GM23338 (cell line): ENCODE measurements around the gene VPS50. TPM values are rescaled to one million over a fixed set of nuclear protein-coding genes. Genes with fewer than 3 reads are reported as not detected.

Source experiments
- ATAC-seq: fragments of 200-7000 bp; cut with Tn5 transposase; 3 replicates; pipeline ENCODE4 v1.9.1; 2020
- DNase-seq: peaks from one replicate; pipeline ENCODE4 v3.0.0-alpha.2; 2015; ENCODE audit warnings: low spot score
- H2AFZ ChIP-seq: fragments of 200-600 bp; sonication (generic); 2 replicates; pipeline ENCODE4 v1.8.0; 2016; ENCODE audit warnings: antibody characterized with exemption, mild to moderate bottlenecking, moderate library complexity
- H3F3A ChIP-seq: fragments of 200-600 bp; sonication (generic); replicated peaks from 2 replicates; pipeline ENCODE4 v1.8.0; 2017; ENCODE audit warnings: antibody characterized with exemption, mixed run types, low read depth
- H3K27ac ChIP-seq: fragments of 200-600 bp; sonication (generic); 2 replicates; pipeline ENCODE4 v1.6.1; 2016; ENCODE audit warnings: low read depth
- H3K27me3 ChIP-seq: fragments of 200-600 bp; sonication (generic); 2 replicates; pipeline ENCODE4 v1.8.0; 2016; ENCODE audit warnings: mild to moderate bottlenecking, mixed run types, moderate library complexity; ENCODE audit not compliant: insufficient read depth
- H3K36me3 ChIP-seq: fragments of 200-600 bp; sonication (generic); 2 replicates; pipeline ENCODE4 v1.8.0; 2016; ENCODE audit warnings: mild to moderate bottlenecking; ENCODE audit not compliant: insufficient read depth
- H3K4me1 ChIP-seq: fragments of 200-600 bp; sonication (generic); 2 replicates; pipeline ENCODE4 v1.8.0; 2016; ENCODE audit warnings: mild to moderate bottlenecking, moderate library complexity; ENCODE audit not compliant: insufficient read depth
- H3K4me2 ChIP-seq: fragments of 200-600 bp; sonication (generic); 2 replicates; pipeline ENCODE4 v1.7.1; 2017; ENCODE audit warnings: mixed run types
- H3K4me3 ChIP-seq: fragments of 200-600 bp; sonication (generic); 2 replicates; pipeline ENCODE4 v1.6.1; 2016; ENCODE audit warnings: mixed run types
- H3K79me2 ChIP-seq: fragments of 200-600 bp; sonication (generic); replicated peaks from 2 replicates; pipeline ENCODE4 v1.8.0; 2017; ENCODE audit warnings: mild to moderate bottlenecking; ENCODE audit not compliant: insufficient read depth
- H3K9me2 ChIP-seq: fragments of 200-600 bp; sonication (generic); 2 replicates; pipeline ENCODE4 v1.8.0; 2017; ENCODE audit not compliant: insufficient read depth
- H4K20me1 ChIP-seq: fragments of 200-600 bp; sonication (generic); replicated peaks from 2 replicates; pipeline ENCODE4 v1.8.0; 2017; ENCODE audit warnings: mild to moderate bottlenecking; ENCODE audit not compliant: insufficient read depth
- H3K27ac Mint-ChIP-seq: 2 replicates; pipeline ENCODE4 v1.8.0; 2020; ENCODE audit warnings: inconsistent platforms, mild to moderate bottlenecking, moderate library complexity, mixed read lengths
- H3K27me3 Mint-ChIP-seq: 3 replicates; pipeline ENCODE4 v1.8.0; 2022; ENCODE audit warnings: low read depth, mild to moderate bottlenecking, moderate library complexity, mixed read lengths, inconsistent platforms; ENCODE audit not compliant: insufficient read depth, poor library complexity
- H3K36me3 Mint-ChIP-seq: 3 replicates; pipeline ENCODE4 v1.8.0; 2021; ENCODE audit warnings: low read depth, mild to moderate bottlenecking, inconsistent platforms, moderate library complexity, mixed read lengths
- H3K4me1 Mint-ChIP-seq: 3 replicates; pipeline ENCODE4 v1.8.0; 2020; ENCODE audit warnings: mild to moderate bottlenecking, inconsistent platforms, mixed read lengths
- H3K4me3 Mint-ChIP-seq: 3 replicates; pipeline ENCODE4 v1.8.0; 2021; ENCODE audit warnings: moderate library complexity, mild to moderate bottlenecking, inconsistent platforms, mixed read lengths
- H3K9me3 Mint-ChIP-seq: 3 replicates; pipeline ENCODE4 v1.8.0; 2020; ENCODE audit warnings: moderate library complexity, mild to moderate bottlenecking, inconsistent platforms, mixed read lengths
- CREB1 ChIP-seq: fragments of 250-450 bp; sonication (Bioruptor Pico); IDR thresholded peaks from 2 replicates; pipeline ENCODE4 v1.5.0; 2020; ENCODE audit warnings: low read depth, mild to moderate bottlenecking, moderate library complexity
- CTCF ChIP-seq, 2 experiments: fragments of 200-600 bp in 1 of 2; sonication (generic) in 1 of 2; conservative IDR thresholded peaks; 2 replicates each; pipeline versions ENCODE4 v1.5.1 to v1.6.1; 2016 to 2017; ENCODE audit warnings: antibody characterized with exemption in 2 of 2, low read depth in 2 of 2, mild to moderate bottlenecking in 2 of 2, moderate library complexity in 1 of 2
- ETS1 ChIP-seq: IDR thresholded peaks from 2 replicates; pipeline ENCODE4 v1.6.1; 2016; ENCODE audit warnings: antibody characterized with exemption
- EZH2 ChIP-seq: fragments of 200-600 bp; sonication (generic); IDR thresholded peaks from one replicate; pipeline ENCODE4 v1.8.0; 2017; ENCODE audit warnings: antibody characterized with exemption, mild to moderate bottlenecking, low read depth; ENCODE audit not compliant: unreplicated experiment
- EZH2phosphoT487 ChIP-seq: fragments of 200-600 bp; sonication (generic); IDR thresholded peaks from one replicate; pipeline ENCODE4 v1.8.1; 2018; ENCODE audit warnings: antibody characterized with exemption; ENCODE audit not compliant: unreplicated experiment
- JUNB ChIP-seq: IDR thresholded peaks from one replicate; pipeline ENCODE4 v1.6.1; 2016; ENCODE audit warnings: antibody characterized with exemption; ENCODE audit not compliant: unreplicated experiment
- NANOG ChIP-seq: IDR thresholded peaks from 2 replicates; pipeline ENCODE4 v1.6.1; 2016; ENCODE audit warnings: antibody characterized with exemption, borderline replicate concordance
- POLR2AphosphoS5 ChIP-seq: IDR thresholded peaks from 2 replicates; pipeline ENCODE4 v1.6.1; 2016; ENCODE audit warnings: antibody characterized with exemption, low read depth
- STAT1 ChIP-seq: IDR thresholded peaks from one replicate; pipeline ENCODE4 v1.6.1; 2016; ENCODE audit warnings: antibody characterized with exemption; ENCODE audit not compliant: unreplicated experiment
- ZNF114 ChIP-seq: fragments of 250-450 bp; sonication (Bioruptor Pico); IDR thresholded peaks from 2 replicates; pipeline ENCODE4 v1.5.0; 2020; ENCODE audit warnings: mild to moderate bottlenecking, moderate library complexity
- ZNF331 ChIP-seq: fragments of 250-450 bp; sonication (Bioruptor Pico); IDR thresholded peaks from 2 replicates; pipeline ENCODE4 v1.5.0; 2020; ENCODE audit warnings: low read depth, mild to moderate bottlenecking, moderate library complexity
- polyA plus RNA-seq: library from polyadenylated mRNA; unstranded; fragments of >200 nt; fragmentation: Nextera tagmentation; extraction: Ambion mirVana; gene quantifications from 2 replicates; pipeline ENCODE4 v1.2.1, GENCODE V29; 2016
- total RNA-seq: library from RNA; depleted of rRNA; stranded (reverse); fragments of >200 nt; shearing (Covaris generic); gene quantifications from 2 replicates; pipeline ENCODE4 v1.2.3, GENCODE V29; 2014

VPS50 gene
- total and polyA plus RNA-seq, 2 experiments from 2014 or later, result 4.3 to 12.3 TPM

- TF ChIP-seq CTCF (conservative IDR thresholded peaks at IDR 0.05; ENCODE audit: low read depth in 2 of 2), result no peak
- no peak for TF ChIP-seq JUNB
- TF ChIP-seq ZNF114 (CRISPR knock-in tag), result no peak
- no peak for TF ChIP-seq ETS1
- TF ChIP-seq NANOG, result no peak
- TF ChIP-seq EZH2phosphoT487, result no peak
- no peak for TF ChIP-seq POLR2AphosphoS5
- TF ChIP-seq EZH2, result no peak
Observed at GRCh38 chr7:93279541-93279940, 47.4 kb downstream of the VPS50 start (continued).

GRCh38 chr7:93284908-93285307 lies 52.7 kb downstream of the VPS50 start:
- Mint-ChIP-seq H3K9me3 (no peaks in the 10 kb centered on the region), H3K4me3 (no peak overlapping the region), H3K4me1 (no peaks in the 10 kb centered on the region), H3K27me3 (no peaks in the 10 kb centered on the region), H3K27ac (peak overlapping the region; percentile 18; the same call in 1 of the 2 replicates), H3K36me3 (no peaks in the 10 kb centered on the region)
- Histone ChIP-seq H3F3A (no peaks in the 10 kb centered on the region), H3K4me2 (no peak overlapping the region), H3K36me3 (no peaks in the 10 kb centered on the region), H3K9me2 (no peaks in the 10 kb centered on the region), H3K79me2 (no peaks in the 10 kb centered on the region), H4K20me1 (no peaks in the 10 kb centered on the region), H3K4me1 (no peaks in the 10 kb centered on the region), H2AFZ (no peak overlapping the region), H3K27me3 (no peaks in the 10 kb centered on the region), H3K4me3 (no peak overlapping the region), H3K27ac (no peak overlapping the region)
- no peak for ATAC-seq
- no peak for DNase-seq
- TF ChIP-seq EZH2 (no peak), ETS1 (no peak), CREB1 (no peak), JUNB (no peak)

GRCh38 chr7:93293229-93293628 lies 61.1 kb downstream of the VPS50 start:
- peaks cover 4% of the 10 kb centered on the region; the same call in 1 of the 2 replicates for H3K4me1 ChIP-seq
- Mint-ChIP-seq H3K9me3 (no peaks in the 10 kb centered on the region), H3K27me3 (no peaks in the 10 kb centered on the region), H3K27ac (no peak overlapping the region), H3K4me3 (no peak overlapping the region), H3K36me3 (no peaks in the 10 kb centered on the region), H3K4me1 (peaks cover 7% of the 10 kb centered on the region)
- H3K27me3 ChIP-seq, result no peaks in the 10 kb centered on the region
- H3K36me3 ChIP-seq, result no peaks in the 10 kb centered on the region
- H2AFZ ChIP-seq, result no peak overlapping the region
- TF ChIP-seq ETS1 (no peak), EZH2phosphoT487 (no peak), ZNF114 (CRISPR knock-in tag) (no peak), CREB1 (no peak), ZNF331 (CRISPR knock-in tag) (no peak), POLR2AphosphoS5 (no peak), STAT1 (no peak), CTCF (conservative IDR thresholded peaks at IDR 0.05; ENCODE audit: low read depth in 2 of 2) (no peak), EZH2 (no peak)
- H3K4me2 ChIP-seq, result no peak overlapping the region
- H3K9me2 ChIP-seq, result no peaks in the 10 kb centered on the region
- DNase-seq (no peak), ATAC-seq (no peak)
- H3K4me3 ChIP-seq, result no peak overlapping the region
- H4K20me1 ChIP-seq, result no peaks in the 10 kb centered on the region
- H3K27ac ChIP-seq, result no peak overlapping the region
- H3F3A ChIP-seq, result no peaks in the 10 kb centered on the region
- H3K79me2 ChIP-seq, result no peaks in the 10 kb centered on the region
